Activated T-cell treated with anti-CD3 and anti-CD28 coated beads, Interleukin-2, amount 50 U/mL, for 4 hours (primary cell): Measurements from ENCODE around the gene TPH2. TPM values are rescaled to one million over a fixed set of nuclear protein-coding genes. Genes with fewer than 3 reads are reported as not detected.

ENCODE experiments used
- ATAC-seq, 2 donors: fragments of 200-7000 bp; cut with Tn5 transposase; one replicate each; pipeline ENCODE4 v1.10.0; 2021
- DNase-seq: peaks from one replicate; pipeline ENCODE4 v3.0.0-alpha.2; 2020
- H3K27me3 Mint-ChIP-seq: one replicate; pipeline ENCODE4 v1.8.0; 2021; ENCODE audit warnings: low read depth, mixed read lengths
- H3K36me3 Mint-ChIP-seq: one replicate; pipeline ENCODE4 v1.8.0; 2022; ENCODE audit warnings: mixed read lengths; ENCODE audit not compliant: insufficient read depth
- H3K4me1 Mint-ChIP-seq: one replicate; pipeline ENCODE4 v1.8.0; 2021; ENCODE audit warnings: low read depth, mixed read lengths
- H3K4me3 Mint-ChIP-seq: one replicate; pipeline ENCODE4 v1.8.0; 2021; ENCODE audit warnings: mild to moderate bottlenecking, moderate library complexity, mixed read lengths
- H3K9me3 Mint-ChIP-seq: one replicate; pipeline ENCODE4 v1.8.0; 2021; ENCODE audit warnings: mixed read lengths
- total RNA-seq, 3 donors: library from RNA; stranded (reverse); gene quantifications; one replicate each; pipeline ENCODE4 v1.2.1, GENCODE V29; 2021

Gene TPH2
- total RNA-seq, 3 donors from 2014 or later, result not detected

- ATAC-seq, result no peak
- no peaks in the 10 kb centered on the region for H3K4me1 Mint-ChIP-seq
- no peaks in the 10 kb centered on the region for H3K9me3 Mint-ChIP-seq
- no peak for DNase-seq
- no peak overlapping the region for H3K4me3 Mint-ChIP-seq
- peaks cover 7% of the 10 kb centered on the region for H3K27me3 Mint-ChIP-seq
- no peaks in the 10 kb centered on the region for H3K36me3 Mint-ChIP-seq
These were observed 92.4 kb downstream of the TPH2 start for GRCh38 chr12:72031066-72031465.

- H3K4me1 Mint-ChIP-seq, result no peaks in the 10 kb centered on the region
- H3K4me3 Mint-ChIP-seq, result no peak overlapping the region
- no peaks in the 10 kb centered on the region for H3K36me3 Mint-ChIP-seq
- H3K27me3 Mint-ChIP-seq, result peaks cover 9% of the 10 kb centered on the region
- no peak for ATAC-seq
- DNase-seq, result no peak
- H3K9me3 Mint-ChIP-seq, result no peaks in the 10 kb centered on the region
These were observed 95.3 kb downstream of the TPH2 start for GRCh38 chr12:72033991-72034390.

GRCh38 chr12:72035625-72036024 is 97.0 kb downstream of the TPH2 start:
- Mint-ChIP-seq H3K9me3 (no peaks in the 10 kb centered on the region), H3K27me3 (peaks cover 9% of the 10 kb centered on the region), H3K4me3 (no peak overlapping the region), H3K36me3 (no peaks in the 10 kb centered on the region), H3K4me1 (no peaks in the 10 kb centered on the region)
- DNase-seq, result no peak
- no peak for ATAC-seq

GRCh38 chr12:72036393-72036792 is 97.7 kb downstream of the TPH2 start:
- H3K36me3 Mint-ChIP-seq, result no peaks in the 10 kb centered on the region
- no peaks in the 10 kb centered on the region for H3K4me1 Mint-ChIP-seq
- H3K4me3 Mint-ChIP-seq, result no peak overlapping the region
- no peaks in the 10 kb centered on the region for H3K9me3 Mint-ChIP-seq
- DNase-seq, result no peak
- peaks cover 9% of the 10 kb centered on the region for H3K27me3 Mint-ChIP-seq
- ATAC-seq, result no peak

- Mint-ChIP-seq H3K4me3 (no peak overlapping the region), H3K36me3 (no peaks in the 10 kb centered on the region), H3K9me3 (no peaks in the 10 kb centered on the region), H3K27me3 (peaks cover 6% of the 10 kb centered on the region), H3K4me1 (no peaks in the 10 kb centered on the region)
- ATAC-seq (no peak), DNase-seq (no peak)
These were observed 98.6 kb downstream of the TPH2 start for GRCh38 chr12:72037006-72037795.

- no peaks in the 10 kb centered on the region for H3K27me3 Mint-ChIP-seq
- H3K36me3 Mint-ChIP-seq, result no peaks in the 10 kb centered on the region
- DNase-seq (no peak), ATAC-seq (no peak)
- no peak overlapping the region for H3K4me3 Mint-ChIP-seq
- H3K9me3 Mint-ChIP-seq, result no peaks in the 10 kb centered on the region
- no peaks in the 10 kb centered on the region for H3K4me1 Mint-ChIP-seq
These were observed 103.2 kb downstream of the TPH2 start for GRCh38 chr12:72041811-72042210.

GRCh38 chr12:72053604-72054003 is 115.0 kb downstream of the TPH2 start:
- no peak for ATAC-seq

GRCh38 chr12:72054511-72054910 is 115.9 kb downstream of the TPH2 start:
- Mint-ChIP-seq H3K4me1 (no peaks in the 10 kb centered on the region), H3K36me3 (no peaks in the 10 kb centered on the region), H3K4me3 (no peak overlapping the region), H3K9me3 (no peaks in the 10 kb centered on the region), H3K27me3 (peaks cover 2% of the 10 kb centered on the region)
- DNase-seq, result no peak
- no peak for ATAC-seq

More at GRCh38 chr12:72053604-72054003, 115.0 kb downstream of the TPH2 start:
- H3K27me3 Mint-ChIP-seq, result peaks cover 2% of the 10 kb centered on the region
- H3K9me3 Mint-ChIP-seq, result no peaks in the 10 kb centered on the region
- H3K4me3 Mint-ChIP-seq, result no peak overlapping the region
- H3K36me3 Mint-ChIP-seq, result no peaks in the 10 kb centered on the region
- H3K4me1 Mint-ChIP-seq, result no peaks in the 10 kb centered on the region
- no peak for DNase-seq

GRCh38 chr12:72057330-72057914 is 118.8 kb downstream of the TPH2 start:
- Mint-ChIP-seq H3K9me3 (no peaks in the 10 kb centered on the region), H3K4me3 (no peak overlapping the region), H3K27me3 (peaks cover 3% of the 10 kb centered on the region), H3K36me3 (no peaks in the 10 kb centered on the region), H3K4me1 (no peaks in the 10 kb centered on the region)
- DNase-seq (no peak), ATAC-seq (no peak)

GRCh38 chr12:72063073-72063472 is 124.4 kb downstream of the TPH2 start:
- Mint-ChIP-seq H3K36me3 (no peaks in the 10 kb centered on the region), H3K4me1 (no peaks in the 10 kb centered on the region), H3K27me3 (peaks cover 9% of the 10 kb centered on the region), H3K4me3 (no peak overlapping the region), H3K9me3 (no peaks in the 10 kb centered on the region)
- no peak for DNase-seq
- no peak for ATAC-seq

- no peak overlapping the region for H3K4me3 Mint-ChIP-seq
- H3K36me3 Mint-ChIP-seq, result no peaks in the 10 kb centered on the region
- DNase-seq (no peak), ATAC-seq (no peak)
- no peaks in the 10 kb centered on the region for H3K4me1 Mint-ChIP-seq
- H3K27me3 Mint-ChIP-seq, result no peaks in the 10 kb centered on the region
- H3K9me3 Mint-ChIP-seq, result peaks cover 10% of the 10 kb centered on the region
These were observed 132.4 kb downstream of the TPH2 start for GRCh38 chr12:72071030-72071429.

GRCh38 chr12:72072592-72073212 is 134.1 kb downstream of the TPH2 start:
- Mint-ChIP-seq H3K9me3 (peaks cover 10% of the 10 kb centered on the region), H3K4me1 (no peaks in the 10 kb centered on the region), H3K36me3 (no peaks in the 10 kb centered on the region), H3K27me3 (no peaks in the 10 kb centered on the region), H3K4me3 (no peak overlapping the region)
- ATAC-seq (no peak), DNase-seq (no peak)

- Mint-ChIP-seq H3K4me1 (no peaks in the 10 kb centered on the region), H3K4me3 (no peak overlapping the region), H3K27me3 (no peaks in the 10 kb centered on the region), H3K36me3 (no peaks in the 10 kb centered on the region), H3K9me3 (peaks cover 10% of the 10 kb centered on the region)
- DNase-seq (no peak), ATAC-seq (no peak)
These were observed 135.4 kb downstream of the TPH2 start for GRCh38 chr12:72074065-72074464.

GRCh38 chr12:72074956-72075355 is 136.3 kb downstream of the TPH2 start:
- no peak overlapping the region for H3K4me3 Mint-ChIP-seq
- no peak for DNase-seq
- H3K9me3 Mint-ChIP-seq, result peaks cover 10% of the 10 kb centered on the region
- H3K4me1 Mint-ChIP-seq, result no peaks in the 10 kb centered on the region
- H3K27me3 Mint-ChIP-seq, result no peaks in the 10 kb centered on the region
- H3K36me3 Mint-ChIP-seq, result no peaks in the 10 kb centered on the region
- no peak for ATAC-seq

GRCh38 chr12:72075401-72075800 is 136.8 kb downstream of the TPH2 start:
- H3K36me3 Mint-ChIP-seq, result no peaks in the 10 kb centered on the region
- no peaks in the 10 kb centered on the region for H3K4me1 Mint-ChIP-seq
- DNase-seq (no peak), ATAC-seq (no peak)
- no peaks in the 10 kb centered on the region for H3K27me3 Mint-ChIP-seq
- H3K4me3 Mint-ChIP-seq, result no peak overlapping the region
- peaks cover 10% of the 10 kb centered on the region for H3K9me3 Mint-ChIP-seq
